Lower lobe of right lung (tissue), 2 donors: ENCODE results near the gene IKZF2. TPM values are rescaled to one million over a fixed set of nuclear protein-coding genes. Genes with fewer than 3 reads are reported as not detected.

Source experiments
- ATAC-seq, 2 donors: fragments of 200-7000 bp; cut with Tn5 transposase; one replicate each; pipeline ENCODE4 v1.9.1; 2020 to 2022; ENCODE audit warnings: mild to moderate bottlenecking in 2 of 2, moderate library complexity in 2 of 2
- DNase-seq: peaks from one replicate; pipeline ENCODE4 v3.0.0-alpha.2; 2020
- H3K27ac ChIP-seq: fragments of 200-600 bp; one replicate; pipeline ENCODE4 v1.8.0; 2022
- H3K27me3 ChIP-seq: fragments of 200-600 bp; one replicate; pipeline ENCODE4 v1.8.0; 2022; ENCODE audit warnings: low read depth
- H3K36me3 ChIP-seq: fragments of 200-600 bp; one replicate; pipeline ENCODE4 v1.8.0; 2022; ENCODE audit warnings: mild to moderate bottlenecking
- H3K4me1 ChIP-seq: fragments of 200-600 bp; one replicate; pipeline ENCODE4 v1.8.0; 2022
- H3K4me3 ChIP-seq: fragments of 200-600 bp; one replicate; pipeline ENCODE4 v1.8.0; 2022; ENCODE audit warnings: mild to moderate bottlenecking
- H3K9me3 ChIP-seq: fragments of 200-600 bp; one replicate; pipeline ENCODE4 v1.8.0; 2022
- intact Hi-C: fragments of 100-400 bp; cut with DNase I; formaldehyde crosslinking; loops from one replicate; pipeline ENCODE4 v1.11.0; 2022
- total RNA-seq: library from RNA; stranded (reverse); fragmentation: NEBNext Ultra II Directional; extraction: Animal tissue kit (Norgen Biotek cat#: 25700); gene quantifications from one replicate; pipeline ENCODE4 v1.2.1, GENCODE V29; 2021
- TF ChIP-seq, protein P1 (sequence below): fragments of 200-600 bp; IDR thresholded peaks from one replicate; pipeline ENCODE4 v1.8.0; 2022; ENCODE audit warnings: antibody characterized with exemption, mild to moderate bottlenecking
- donor health status: DM: no; HTN: yes; CAD: no; lungs with severe emphysema.

The IKZF2 gene
- total RNA-seq, 1 donor from 2014 or later: 16.5 TPM

DNA sequence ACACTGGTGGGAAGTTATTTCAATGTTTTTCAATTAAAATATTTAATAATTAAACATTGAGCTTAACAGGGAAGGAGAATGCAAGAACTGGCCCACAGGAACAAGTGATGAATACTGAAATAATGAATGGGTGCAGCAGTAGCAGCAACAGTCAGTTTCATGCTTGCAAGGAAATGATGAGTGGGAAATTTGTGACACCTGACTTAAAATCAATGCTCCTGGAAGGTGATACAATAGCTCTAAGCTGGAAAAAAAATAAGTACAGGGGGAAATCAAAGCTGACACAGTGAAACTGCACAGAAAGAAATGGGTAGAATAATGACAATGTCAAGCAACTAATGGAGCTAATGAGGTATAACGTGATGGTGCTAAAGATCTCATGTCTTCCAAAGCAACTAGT is 184.5 kb downstream of the IKZF2 start:
- Histone ChIP-seq H3K36me3 (no peaks in the 10 kb centered on the region), H3K4me1 (no peaks in the 10 kb centered on the region), H3K27me3 (no peaks in the 10 kb centered on the region), H3K9me3 (no peaks in the 10 kb centered on the region), H3K4me3 (no peak overlapping the region), H3K27ac (no peak overlapping the region)
- ATAC-seq (no peak), DNase-seq (no peak)
- intact Hi-C loops: no loop called here
- TF ChIP-seq, protein P1, sequence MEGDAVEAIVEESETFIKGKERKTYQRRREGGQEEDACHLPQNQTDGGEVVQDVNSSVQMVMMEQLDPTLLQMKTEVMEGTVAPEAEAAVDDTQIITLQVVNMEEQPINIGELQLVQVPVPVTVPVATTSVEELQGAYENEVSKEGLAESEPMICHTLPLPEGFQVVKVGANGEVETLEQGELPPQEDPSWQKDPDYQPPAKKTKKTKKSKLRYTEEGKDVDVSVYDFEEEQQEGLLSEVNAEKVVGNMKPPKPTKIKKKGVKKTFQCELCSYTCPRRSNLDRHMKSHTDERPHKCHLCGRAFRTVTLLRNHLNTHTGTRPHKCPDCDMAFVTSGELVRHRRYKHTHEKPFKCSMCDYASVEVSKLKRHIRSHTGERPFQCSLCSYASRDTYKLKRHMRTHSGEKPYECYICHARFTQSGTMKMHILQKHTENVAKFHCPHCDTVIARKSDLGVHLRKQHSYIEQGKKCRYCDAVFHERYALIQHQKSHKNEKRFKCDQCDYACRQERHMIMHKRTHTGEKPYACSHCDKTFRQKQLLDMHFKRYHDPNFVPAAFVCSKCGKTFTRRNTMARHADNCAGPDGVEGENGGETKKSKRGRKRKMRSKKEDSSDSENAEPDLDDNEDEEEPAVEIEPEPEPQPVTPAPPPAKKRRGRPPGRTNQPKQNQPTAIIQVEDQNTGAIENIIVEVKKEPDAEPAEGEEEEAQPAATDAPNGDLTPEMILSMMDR: no peak

DNA sequence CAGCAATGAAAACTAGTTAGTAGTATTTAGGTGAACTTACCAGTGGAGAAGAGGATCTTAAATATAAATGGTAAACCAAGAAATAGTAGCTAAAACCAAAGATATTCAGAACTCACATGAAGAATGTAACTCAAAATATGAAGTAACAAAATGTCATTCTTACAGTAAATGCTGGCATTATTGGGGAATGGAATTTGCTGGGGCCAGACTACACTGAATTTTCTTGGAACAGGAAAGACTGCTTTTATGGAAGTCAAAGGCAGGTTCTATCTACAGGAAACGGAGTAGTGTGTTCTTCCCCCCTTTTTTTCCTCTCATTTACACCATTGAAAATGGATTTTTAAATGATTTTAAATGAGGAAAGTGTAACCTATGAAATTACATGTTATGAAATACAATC is 188.7 kb downstream of the IKZF2 start:
- Histone ChIP-seq H3K4me1 (peaks cover 1% of the 10 kb centered on the region), H3K27me3 (no peaks in the 10 kb centered on the region), H3K27ac (no peak overlapping the region), H3K9me3 (no peaks in the 10 kb centered on the region), H3K36me3 (no peaks in the 10 kb centered on the region), H3K4me3 (no peak overlapping the region)
- no peak for ATAC-seq
- TF ChIP-seq, protein P1: no peak
- no peak for DNase-seq
- intact Hi-C loops: no loop called here

DNA sequence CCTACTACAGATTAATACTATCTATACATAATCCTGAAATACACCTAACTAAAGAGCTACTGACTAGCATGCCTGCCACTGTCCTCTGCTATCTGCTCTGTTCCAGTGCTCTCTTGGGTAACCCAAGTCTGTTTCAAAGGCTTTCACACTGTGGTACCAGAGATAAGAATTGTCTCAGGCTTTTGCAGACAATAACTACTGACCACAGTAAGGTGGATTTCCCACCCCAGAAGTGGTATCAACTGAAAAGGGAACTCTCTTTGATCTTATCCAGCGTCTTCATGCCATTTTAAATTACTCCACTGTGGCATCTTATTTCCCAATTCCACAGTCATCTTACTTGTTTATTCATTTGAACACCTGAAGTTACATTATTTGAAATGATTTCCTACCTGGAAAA is 190.2 kb downstream of the IKZF2 start:
- H3K27ac ChIP-seq: no peak overlapping the region
- H3K36me3 ChIP-seq: no peaks in the 10 kb centered on the region
- peaks cover 15% of the 10 kb centered on the region for H3K4me1 ChIP-seq
- DNase-seq: no peak
- TF ChIP-seq, protein P1: no peak
- no peaks in the 10 kb centered on the region for H3K9me3 ChIP-seq
- intact Hi-C loops: no loop called here
- no peaks in the 10 kb centered on the region for H3K27me3 ChIP-seq
- no peak overlapping the region for H3K4me3 ChIP-seq
- no peak for ATAC-seq

DNA sequence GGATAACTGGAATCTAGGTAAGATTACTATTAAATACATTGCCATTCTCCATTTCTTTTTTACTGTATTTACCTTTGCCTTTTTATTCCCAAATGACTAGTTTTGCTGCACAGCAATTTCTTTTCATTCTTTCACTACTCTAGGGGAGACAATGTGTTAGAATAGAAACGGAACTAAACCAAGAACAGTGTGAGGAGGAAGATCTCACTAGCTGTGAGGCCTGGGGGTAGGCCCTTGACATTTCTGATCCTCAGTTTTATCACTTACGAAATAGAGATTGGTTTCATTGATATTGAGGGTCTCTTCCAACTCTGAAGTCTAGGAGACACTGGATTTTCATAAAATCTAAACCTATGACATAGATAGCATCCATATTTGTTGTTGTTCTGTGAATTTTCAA is 191.1 kb downstream of the IKZF2 start:
- ATAC-seq (no peak), DNase-seq (no peak)
- no peaks in the 10 kb centered on the region for H3K9me3 ChIP-seq
- TF ChIP-seq, protein P1: no peak
- intact Hi-C loops: no loop called here
- no peak overlapping the region for H3K4me3 ChIP-seq
- no peaks in the 10 kb centered on the region for H3K27me3 ChIP-seq
- H3K4me1 ChIP-seq: peaks cover 15% of the 10 kb centered on the region
- no peaks in the 10 kb centered on the region for H3K36me3 ChIP-seq
- H3K27ac ChIP-seq: no peak overlapping the region

DNA sequence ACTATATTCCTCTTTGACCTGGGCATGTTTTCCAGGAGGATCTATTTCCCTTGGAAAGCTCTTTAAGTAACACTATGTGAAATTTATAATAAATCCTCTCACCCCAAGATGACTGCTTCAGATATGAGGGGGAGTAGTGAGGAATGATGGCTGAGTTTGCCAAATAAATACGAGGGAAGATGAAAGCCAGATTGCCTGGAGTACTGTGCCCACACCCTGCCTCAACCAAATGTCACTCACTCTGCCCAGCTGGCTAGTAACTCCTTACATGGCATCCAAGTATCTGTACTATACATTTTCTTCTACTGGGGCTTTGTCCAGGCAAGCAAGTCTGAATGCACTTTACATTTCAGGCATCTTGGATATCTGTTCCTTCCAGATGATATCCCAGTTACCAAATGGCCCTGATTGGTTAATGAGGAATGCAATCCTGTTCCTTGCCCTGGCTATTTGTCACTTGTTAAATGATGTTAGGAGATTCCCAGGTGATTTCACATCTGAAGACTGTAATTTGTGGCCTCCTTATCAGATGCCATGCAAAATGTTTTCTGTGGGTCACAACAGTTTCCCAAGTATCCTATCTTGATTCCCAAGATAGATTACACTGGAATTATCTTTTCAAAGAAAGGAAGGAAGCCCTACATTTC is 191.8 kb downstream of the IKZF2 start:
- ATAC-seq (no peak), DNase-seq (no peak)
- Histone ChIP-seq H3K4me1 (peaks cover 15% of the 10 kb centered on the region), H3K4me3 (no peak overlapping the region), H3K36me3 (no peaks in the 10 kb centered on the region), H3K9me3 (no peaks in the 10 kb centered on the region), H3K27me3 (no peaks in the 10 kb centered on the region), H3K27ac (no peak overlapping the region)
- TF ChIP-seq, protein P1: no peak
- intact Hi-C loops: no loop called here
